Neural progenitor cell (in vitro differentiated cells): Measurements from ENCODE around the gene CD300A. TPM values are rescaled to one million over a fixed set of nuclear protein-coding genes. Genes with fewer than 3 reads are reported as not detected.

ENCODE experiments used
- DNase-seq: peaks from one replicate; pipeline ENCODE4 v3.0.0-alpha.2; 2016; ENCODE audit warnings: low spot score
- H2AFZ ChIP-seq: fragments of 200-600 bp; sonication (generic); replicated peaks from 2 replicates; pipeline ENCODE4 v1.6.1; 2016; ENCODE audit warnings: antibody characterized with exemption
- H3F3A ChIP-seq: fragments of 200-600 bp; sonication (generic); 2 replicates; pipeline ENCODE4 v1.6.1; 2016; ENCODE audit warnings: antibody characterized with exemption, low read depth
- H3K27ac ChIP-seq: fragments of 200-600 bp; sonication (generic); 2 replicates; pipeline ENCODE4 v1.5.1; 2016; ENCODE audit warnings: mild to moderate bottlenecking
- H3K27me3 ChIP-seq: fragments of 200-600 bp; sonication (generic); 2 replicates; pipeline ENCODE4 v1.6.1; 2016; ENCODE audit warnings: mild to moderate bottlenecking, moderate library complexity
- H3K36me3 ChIP-seq: fragments of 200-600 bp; sonication (generic); 2 replicates; pipeline ENCODE4 v1.5.1; 2016
- H3K4me1 ChIP-seq: fragments of 200-600 bp; sonication (generic); 2 replicates; pipeline ENCODE4 v1.6.1; 2016; ENCODE audit warnings: mixed run types
- H3K4me2 ChIP-seq: fragments of 200-600 bp; sonication (generic); 2 replicates; pipeline ENCODE4 v1.6.1; 2016
- H3K4me3 ChIP-seq: fragments of 200-600 bp; sonication (generic); 2 replicates; pipeline ENCODE4 v1.5.1; 2016
- H3K79me2 ChIP-seq: fragments of 200-600 bp; sonication (generic); 2 replicates; pipeline ENCODE4 v1.6.1; 2016; ENCODE audit warnings: low read depth
- H3K9ac ChIP-seq: fragments of 200-600 bp; sonication (generic); 2 replicates; pipeline ENCODE4 v1.6.1; 2016
- H3K9me3 ChIP-seq: fragments of 200-600 bp; sonication (generic); 2 replicates; pipeline ENCODE4 v1.5.1; 2016; ENCODE audit warnings: low read depth
- H4K20me1 ChIP-seq: fragments of 200-600 bp; sonication (generic); 2 replicates; pipeline ENCODE4 v1.6.1; 2016; ENCODE audit warnings: low read depth
- H3K27ac Mint-ChIP-seq: 3 replicates; pipeline ENCODE4 v1.8.0; 2021; ENCODE audit warnings: mixed read lengths
- H3K27me3 Mint-ChIP-seq: 2 replicates; pipeline ENCODE4 v1.8.0; 2022; ENCODE audit warnings: low read depth, mild to moderate bottlenecking, inconsistent platforms, moderate library complexity, mixed read lengths; ENCODE audit not compliant: insufficient read depth
- H3K36me3 Mint-ChIP-seq: 3 replicates; pipeline ENCODE4 v1.8.0; 2021; ENCODE audit warnings: mixed read lengths
- H3K4me1 Mint-ChIP-seq: 3 replicates; pipeline ENCODE4 v1.8.0; 2021; ENCODE audit warnings: mixed read lengths
- H3K4me3 Mint-ChIP-seq: 3 replicates; pipeline ENCODE4 v1.8.0; 2021; ENCODE audit warnings: mild to moderate bottlenecking, moderate library complexity, mixed read lengths
- H3K9me3 Mint-ChIP-seq: 3 replicates; pipeline ENCODE4 v1.8.0; 2020; ENCODE audit warnings: mixed read lengths
- EZH2 ChIP-seq: fragments of 200-600 bp; sonication (generic); IDR thresholded peaks from 2 replicates; pipeline ENCODE4 v1.6.1; 2017; ENCODE audit warnings: antibody characterized with exemption, mild to moderate bottlenecking, moderate library complexity
- EZH2phosphoT487 ChIP-seq: fragments of 200-600 bp; sonication (generic); IDR thresholded peaks from 2 replicates; pipeline ENCODE4 v1.6.1; 2017; ENCODE audit warnings: antibody characterized with exemption
- total RNA-seq: library from RNA; depleted of rRNA; stranded (reverse); fragments of >200 nt; gene quantifications from 2 replicates; pipeline ENCODE4 v1.2.3, GENCODE V29; 2015; ENCODE audit warnings: low replicate concordance
- TF ChIP-seq, protein P1 (sequence below): fragments of 200-600 bp; sonication (generic); IDR thresholded peaks from 2 replicates; pipeline ENCODE4 v1.5.1; 2017; ENCODE audit warnings: antibody characterized with exemption, mild to moderate bottlenecking

The CD300A gene
- total RNA-seq, 1 donor from 2014 or later: not detected

DNA sequence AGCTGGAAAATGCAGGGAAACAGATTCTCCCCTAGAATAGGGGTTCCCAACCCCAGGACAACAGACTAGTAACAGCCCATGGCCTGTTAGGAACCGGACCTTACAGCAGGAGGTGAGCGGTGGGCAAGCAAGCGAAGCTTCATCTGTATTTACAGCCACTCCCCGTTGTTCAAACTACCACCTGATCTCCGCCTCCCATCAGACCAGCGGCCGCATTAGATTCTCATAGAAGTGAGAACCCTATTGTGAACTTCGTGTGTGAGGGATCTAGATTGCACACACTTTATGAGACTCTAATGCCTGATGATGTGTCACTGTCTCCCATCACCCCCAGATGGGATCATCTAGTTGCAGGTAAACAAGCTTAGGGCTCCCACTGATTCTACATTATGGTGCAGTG is 61.3 kb downstream of the CD300A start:
- H3K4me1 ChIP-seq: no peaks in the 10 kb centered on the region
- no peaks in the 10 kb centered on the region for H3K79me2 ChIP-seq
- Mint-ChIP-seq H3K9me3 (peaks cover 3% of the 10 kb centered on the region), H3K27ac (no peak overlapping the region), H3K36me3 (no peaks in the 10 kb centered on the region), H3K27me3 (peaks cover 19% of the 10 kb centered on the region), H3K4me1 (no peaks in the 10 kb centered on the region), H3K4me3 (no peak overlapping the region)
- H2AFZ ChIP-seq: no peak overlapping the region
- no peak overlapping the region for H3K4me2 ChIP-seq
- H4K20me1 ChIP-seq: no peaks in the 10 kb centered on the region
- H3K36me3 ChIP-seq: no peaks in the 10 kb centered on the region
- H3K27me3 ChIP-seq: peaks cover 11% of the 10 kb centered on the region
- H3K27ac ChIP-seq: no peak overlapping the region
- H3F3A ChIP-seq: no peaks in the 10 kb centered on the region
- H3K9ac ChIP-seq: no peak overlapping the region
- DNase-seq: no peak
- H3K4me3 ChIP-seq: no peak overlapping the region
- TF ChIP-seq, protein P1, sequence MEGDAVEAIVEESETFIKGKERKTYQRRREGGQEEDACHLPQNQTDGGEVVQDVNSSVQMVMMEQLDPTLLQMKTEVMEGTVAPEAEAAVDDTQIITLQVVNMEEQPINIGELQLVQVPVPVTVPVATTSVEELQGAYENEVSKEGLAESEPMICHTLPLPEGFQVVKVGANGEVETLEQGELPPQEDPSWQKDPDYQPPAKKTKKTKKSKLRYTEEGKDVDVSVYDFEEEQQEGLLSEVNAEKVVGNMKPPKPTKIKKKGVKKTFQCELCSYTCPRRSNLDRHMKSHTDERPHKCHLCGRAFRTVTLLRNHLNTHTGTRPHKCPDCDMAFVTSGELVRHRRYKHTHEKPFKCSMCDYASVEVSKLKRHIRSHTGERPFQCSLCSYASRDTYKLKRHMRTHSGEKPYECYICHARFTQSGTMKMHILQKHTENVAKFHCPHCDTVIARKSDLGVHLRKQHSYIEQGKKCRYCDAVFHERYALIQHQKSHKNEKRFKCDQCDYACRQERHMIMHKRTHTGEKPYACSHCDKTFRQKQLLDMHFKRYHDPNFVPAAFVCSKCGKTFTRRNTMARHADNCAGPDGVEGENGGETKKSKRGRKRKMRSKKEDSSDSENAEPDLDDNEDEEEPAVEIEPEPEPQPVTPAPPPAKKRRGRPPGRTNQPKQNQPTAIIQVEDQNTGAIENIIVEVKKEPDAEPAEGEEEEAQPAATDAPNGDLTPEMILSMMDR: no peak
- TF ChIP-seq EZH2: no peak
- TF ChIP-seq EZH2phosphoT487: no peak
- no peaks in the 10 kb centered on the region for H3K9me3 ChIP-seq

DNA sequence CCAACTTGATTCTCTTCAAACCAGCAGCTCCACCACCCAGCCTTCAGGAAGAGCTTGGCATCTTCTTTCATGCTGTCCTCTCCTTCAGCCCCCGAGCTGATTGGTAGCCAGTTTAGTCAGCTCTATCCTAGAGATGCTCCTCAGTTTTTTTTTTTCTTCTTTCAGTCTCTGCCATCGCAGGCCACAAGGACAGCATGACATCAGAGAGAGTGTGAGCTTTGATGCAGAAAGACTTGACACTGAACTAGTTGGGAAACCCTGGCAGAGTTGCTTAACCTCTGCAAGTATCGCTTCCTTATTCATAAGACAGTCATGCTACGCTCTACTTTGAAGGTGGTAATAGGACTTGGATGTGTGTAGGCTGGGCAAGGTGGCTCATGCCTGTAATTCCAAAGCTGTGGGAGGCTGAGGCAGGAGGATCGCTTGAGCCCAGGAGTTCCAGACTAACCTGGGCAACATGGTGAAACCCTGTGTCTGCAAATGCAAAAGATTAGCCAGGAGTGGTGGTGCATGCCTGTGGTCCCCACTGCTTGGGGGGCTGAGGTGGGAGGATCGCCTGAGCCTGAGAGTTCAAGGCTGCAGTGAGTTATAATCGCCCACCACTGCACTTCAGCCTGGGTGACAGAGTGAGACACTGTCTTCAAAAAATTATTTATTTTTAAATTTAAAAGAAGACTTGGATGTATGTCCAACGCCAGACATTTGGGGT is 62.2 kb downstream of the CD300A start:
- Histone ChIP-seq H3K4me2 (no peak overlapping the region), H3F3A (no peaks in the 10 kb centered on the region), H3K4me1 (no peaks in the 10 kb centered on the region), H3K27ac (no peak overlapping the region), H3K9me3 (no peaks in the 10 kb centered on the region), H3K27me3 (peaks cover 11% of the 10 kb centered on the region), H3K9ac (no peak overlapping the region), H3K79me2 (no peaks in the 10 kb centered on the region), H3K36me3 (no peaks in the 10 kb centered on the region), H3K4me3 (no peak overlapping the region), H2AFZ (no peak overlapping the region), H4K20me1 (no peaks in the 10 kb centered on the region)
- no peak for DNase-seq
- no peaks in the 10 kb centered on the region for H3K4me1 Mint-ChIP-seq
- H3K36me3 Mint-ChIP-seq: no peaks in the 10 kb centered on the region
- H3K4me3 Mint-ChIP-seq: no peak overlapping the region
- no peak for TF ChIP-seq EZH2phosphoT487
- no peak for TF ChIP-seq EZH2
- TF ChIP-seq, protein P1: no peak
- no peak overlapping the region for H3K27ac Mint-ChIP-seq
- H3K27me3 Mint-ChIP-seq: peaks cover 19% of the 10 kb centered on the region
- peaks cover 3% of the 10 kb centered on the region for H3K9me3 Mint-ChIP-seq

DNA sequence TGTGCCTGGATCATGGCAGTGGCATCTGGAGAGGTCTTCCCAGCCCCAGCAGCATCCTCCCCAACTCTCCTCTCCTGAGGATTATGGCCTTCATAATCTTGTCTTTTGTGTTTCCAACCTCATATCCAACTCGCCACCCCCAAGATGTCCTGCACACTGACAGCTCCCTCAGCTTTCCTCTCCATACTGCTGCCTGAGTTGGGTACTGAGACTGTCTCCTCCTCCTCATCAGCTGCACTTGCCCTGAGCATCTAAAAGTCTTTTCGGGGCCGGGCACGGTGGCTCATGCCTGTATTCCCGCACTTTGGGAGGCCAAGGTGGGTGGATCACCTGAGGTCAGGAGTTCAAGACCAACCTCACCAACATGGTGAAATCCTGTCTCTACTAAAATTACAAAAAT is 62.8 kb downstream of the CD300A start:
- H3F3A ChIP-seq: no peaks in the 10 kb centered on the region
- H3K4me2 ChIP-seq: no peak overlapping the region
- H2AFZ ChIP-seq: no peak overlapping the region
- H3K79me2 ChIP-seq: no peaks in the 10 kb centered on the region
- no peaks in the 10 kb centered on the region for H4K20me1 ChIP-seq
- no peak overlapping the region for H3K9ac ChIP-seq
- H3K36me3 ChIP-seq: no peaks in the 10 kb centered on the region
- H3K4me1 ChIP-seq: no peaks in the 10 kb centered on the region
- H3K4me3 ChIP-seq: no peak overlapping the region
- TF ChIP-seq, protein P1: no peak
- TF ChIP-seq EZH2phosphoT487: no peak
- Mint-ChIP-seq H3K4me1 (no peaks in the 10 kb centered on the region), H3K27ac (no peak overlapping the region), H3K27me3 (peaks cover 17% of the 10 kb centered on the region), H3K4me3 (no peak overlapping the region), H3K9me3 (peaks cover 3% of the 10 kb centered on the region), H3K36me3 (no peaks in the 10 kb centered on the region)
- no peak for DNase-seq
- no peak overlapping the region for H3K27ac ChIP-seq
- no peaks in the 10 kb centered on the region for H3K9me3 ChIP-seq
- H3K27me3 ChIP-seq: peaks cover 11% of the 10 kb centered on the region
